GM23338 (cell line): ENCODE results near the gene MRPL37. TPM values are rescaled to one million over a fixed set of nuclear protein-coding genes. Genes with fewer than 3 reads are reported as not detected.

Experiments
- ATAC-seq: fragments of 200-7000 bp; cut with Tn5 transposase; 3 replicates; pipeline ENCODE4 v1.9.1; 2020
- DNase-seq: peaks from one replicate; pipeline ENCODE4 v3.0.0-alpha.2; 2015; ENCODE audit warnings: low spot score
- H2AFZ ChIP-seq: fragments of 200-600 bp; sonication (generic); 2 replicates; pipeline ENCODE4 v1.8.0; 2016; ENCODE audit warnings: antibody characterized with exemption, mild to moderate bottlenecking, moderate library complexity
- H3F3A ChIP-seq: fragments of 200-600 bp; sonication (generic); replicated peaks from 2 replicates; pipeline ENCODE4 v1.8.0; 2017; ENCODE audit warnings: antibody characterized with exemption, mixed run types, low read depth
- H3K27ac ChIP-seq: fragments of 200-600 bp; sonication (generic); 2 replicates; pipeline ENCODE4 v1.6.1; 2016; ENCODE audit warnings: low read depth
- H3K27me3 ChIP-seq: fragments of 200-600 bp; sonication (generic); 2 replicates; pipeline ENCODE4 v1.8.0; 2016; ENCODE audit warnings: mild to moderate bottlenecking, mixed run types, moderate library complexity; ENCODE audit not compliant: insufficient read depth
- H3K36me3 ChIP-seq: fragments of 200-600 bp; sonication (generic); 2 replicates; pipeline ENCODE4 v1.8.0; 2016; ENCODE audit warnings: mild to moderate bottlenecking; ENCODE audit not compliant: insufficient read depth
- H3K4me1 ChIP-seq: fragments of 200-600 bp; sonication (generic); 2 replicates; pipeline ENCODE4 v1.8.0; 2016; ENCODE audit warnings: mild to moderate bottlenecking, moderate library complexity; ENCODE audit not compliant: insufficient read depth
- H3K4me2 ChIP-seq: fragments of 200-600 bp; sonication (generic); 2 replicates; pipeline ENCODE4 v1.7.1; 2017; ENCODE audit warnings: mixed run types
- H3K4me3 ChIP-seq: fragments of 200-600 bp; sonication (generic); 2 replicates; pipeline ENCODE4 v1.6.1; 2016; ENCODE audit warnings: mixed run types
- H3K79me2 ChIP-seq: fragments of 200-600 bp; sonication (generic); replicated peaks from 2 replicates; pipeline ENCODE4 v1.8.0; 2017; ENCODE audit warnings: mild to moderate bottlenecking; ENCODE audit not compliant: insufficient read depth
- H3K9me2 ChIP-seq: fragments of 200-600 bp; sonication (generic); 2 replicates; pipeline ENCODE4 v1.8.0; 2017; ENCODE audit not compliant: insufficient read depth
- H4K20me1 ChIP-seq: fragments of 200-600 bp; sonication (generic); replicated peaks from 2 replicates; pipeline ENCODE4 v1.8.0; 2017; ENCODE audit warnings: mild to moderate bottlenecking; ENCODE audit not compliant: insufficient read depth
- H3K27ac Mint-ChIP-seq: 2 replicates; pipeline ENCODE4 v1.8.0; 2020; ENCODE audit warnings: inconsistent platforms, mild to moderate bottlenecking, moderate library complexity, mixed read lengths
- H3K27me3 Mint-ChIP-seq: 3 replicates; pipeline ENCODE4 v1.8.0; 2022; ENCODE audit warnings: low read depth, mild to moderate bottlenecking, moderate library complexity, mixed read lengths, inconsistent platforms; ENCODE audit not compliant: insufficient read depth, poor library complexity
- H3K36me3 Mint-ChIP-seq: 3 replicates; pipeline ENCODE4 v1.8.0; 2021; ENCODE audit warnings: low read depth, mild to moderate bottlenecking, inconsistent platforms, moderate library complexity, mixed read lengths
- H3K4me1 Mint-ChIP-seq: 3 replicates; pipeline ENCODE4 v1.8.0; 2020; ENCODE audit warnings: mild to moderate bottlenecking, inconsistent platforms, mixed read lengths
- H3K4me3 Mint-ChIP-seq: 3 replicates; pipeline ENCODE4 v1.8.0; 2021; ENCODE audit warnings: moderate library complexity, mild to moderate bottlenecking, inconsistent platforms, mixed read lengths
- H3K9me3 Mint-ChIP-seq: 3 replicates; pipeline ENCODE4 v1.8.0; 2020; ENCODE audit warnings: moderate library complexity, mild to moderate bottlenecking, inconsistent platforms, mixed read lengths
- CREB1 ChIP-seq: fragments of 250-450 bp; sonication (Bioruptor Pico); IDR thresholded peaks from 2 replicates; pipeline ENCODE4 v1.5.0; 2020; ENCODE audit warnings: low read depth, mild to moderate bottlenecking, moderate library complexity
- EZH2 ChIP-seq: fragments of 200-600 bp; sonication (generic); IDR thresholded peaks from one replicate; pipeline ENCODE4 v1.8.0; 2017; ENCODE audit warnings: antibody characterized with exemption, mild to moderate bottlenecking, low read depth; ENCODE audit not compliant: unreplicated experiment
- EZH2phosphoT487 ChIP-seq: fragments of 200-600 bp; sonication (generic); IDR thresholded peaks from one replicate; pipeline ENCODE4 v1.8.1; 2018; ENCODE audit warnings: antibody characterized with exemption; ENCODE audit not compliant: unreplicated experiment
- POLR2AphosphoS5 ChIP-seq: IDR thresholded peaks from 2 replicates; pipeline ENCODE4 v1.6.1; 2016; ENCODE audit warnings: antibody characterized with exemption, low read depth
- REST ChIP-seq: IDR thresholded peaks from one replicate; pipeline ENCODE4 v1.6.1; 2018; ENCODE audit warnings: antibody characterized with exemption; ENCODE audit not compliant: unreplicated experiment
- ZNF462 ChIP-seq: fragments of 250-450 bp; sonication (Bioruptor Pico); IDR thresholded peaks from 2 replicates; pipeline ENCODE4 v1.5.0; 2020; ENCODE audit warnings: mild to moderate bottlenecking, moderate library complexity
- polyA plus RNA-seq: library from polyadenylated mRNA; unstranded; fragments of >200 nt; fragmentation: Nextera tagmentation; extraction: Ambion mirVana; gene quantifications from 2 replicates; pipeline ENCODE4 v1.2.1, GENCODE V29; 2016
- total RNA-seq: library from RNA; depleted of rRNA; stranded (reverse); fragments of >200 nt; shearing (Covaris generic); gene quantifications from 2 replicates; pipeline ENCODE4 v1.2.3, GENCODE V29; 2014

The MRPL37 gene
- total and polyA plus RNA-seq, 2 experiments from 2014 or later: 130 to 155 TPM

- no peak for TF ChIP-seq ZNF462 (CRISPR knock-in tag)
These were observed 60.8 kb downstream of the MRPL37 start (continued) for GRCh38 chr1:54260810-54261209.

- Mint-ChIP-seq H3K27ac (no peak overlapping the region), H3K36me3 (peaks cover 6% of the 10 kb centered on the region; the same call in 1 of the 3 replicates), H3K4me1 (peaks cover 44% of the 10 kb centered on the region), H3K4me3 (no peak overlapping the region), H3K9me3 (no peaks in the 10 kb centered on the region; the same call in 2 of the 3 replicates), H3K27me3 (peaks cover 23% of the 10 kb centered on the region)
- Histone ChIP-seq H3K4me2 (no peak overlapping the region), H3K4me1 (peaks cover 8% of the 10 kb centered on the region), H3K27me3 (no peaks in the 10 kb centered on the region), H3K4me3 (no peak overlapping the region), H3K36me3 (no peaks in the 10 kb centered on the region), H4K20me1 (peaks cover 30% of the 10 kb centered on the region), H3K9me2 (no peaks in the 10 kb centered on the region), H3F3A (no peaks in the 10 kb centered on the region), H3K27ac (no peak overlapping the region), H2AFZ (no peak overlapping the region), H3K79me2 (peaks cover 42% of the 10 kb centered on the region)
- ATAC-seq (no peak), DNase-seq (no peak)
- no peak for TF ChIP-seq CREB1 (CRISPR knock-in tag)
- no peak for TF ChIP-seq EZH2phosphoT487
- TF ChIP-seq REST: no peak
- no peak for TF ChIP-seq ZNF462 (CRISPR knock-in tag)
- TF ChIP-seq POLR2AphosphoS5: no peak
- TF ChIP-seq EZH2: no peak
These were observed 62.3 kb downstream of the MRPL37 start for GRCh38 chr1:54262244-54262643.
